ENCODE results near the gene SLC45A3. TPM values are rescaled to one million over a fixed set of nuclear protein-coding genes. Genes with fewer than 3 reads are reported as not detected.

SLC45A3 gene
- total RNA-seq, 1 donor, result 1.1 TPM

DNA sequence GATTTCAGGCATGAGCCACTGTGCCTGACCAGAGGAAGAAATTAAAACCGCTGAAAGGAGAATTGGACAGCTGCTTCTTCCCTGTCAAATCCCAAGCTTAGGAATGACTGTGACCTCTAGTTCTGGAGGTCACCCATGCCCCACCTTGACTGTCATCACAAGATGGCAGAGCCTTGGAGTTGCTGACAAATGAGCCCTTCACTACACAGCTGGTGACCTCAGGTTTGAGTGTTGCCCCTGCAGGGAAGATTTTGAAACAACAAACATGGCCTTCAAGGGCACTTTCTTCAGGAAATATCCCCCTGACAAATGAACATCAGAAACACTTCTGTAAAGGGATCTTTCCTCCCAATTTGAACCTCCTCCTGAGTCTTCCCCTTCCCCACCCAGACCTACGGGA lies 6.9 kb upstream of the SLC45A3 start:
- Histone ChIP-seq H3K27ac (ENCODE audit: low read depth, low read length) (no peak overlapping the region), H3K79me2 (ENCODE audit: insufficient read depth, low read length) (no peaks in the 10 kb centered on the region), H3K4me1 (ENCODE audit: insufficient read depth, low read length) (no peaks in the 10 kb centered on the region), H3K27me3 (ENCODE audit: insufficient read depth, low read length) (peaks cover 10% of the 10 kb centered on the region), H3K36me3 (ENCODE audit: insufficient read depth, low read length) (no peaks in the 10 kb centered on the region), H4K20me1 (ENCODE audit: insufficient read depth, low read length) (no peaks in the 10 kb centered on the region), H3K4me3 (ENCODE audit: insufficient read depth, low read length) (no peak overlapping the region), H3K4me2 (ENCODE audit: insufficient read depth, low read length) (no peak overlapping the region), H3K9me3 (ENCODE audit: low read depth, low read length) (no peaks in the 10 kb centered on the region), H2AFZ (ENCODE audit: low read length) (no peak overlapping the region)
- TF ChIP-seq, protein P1, sequence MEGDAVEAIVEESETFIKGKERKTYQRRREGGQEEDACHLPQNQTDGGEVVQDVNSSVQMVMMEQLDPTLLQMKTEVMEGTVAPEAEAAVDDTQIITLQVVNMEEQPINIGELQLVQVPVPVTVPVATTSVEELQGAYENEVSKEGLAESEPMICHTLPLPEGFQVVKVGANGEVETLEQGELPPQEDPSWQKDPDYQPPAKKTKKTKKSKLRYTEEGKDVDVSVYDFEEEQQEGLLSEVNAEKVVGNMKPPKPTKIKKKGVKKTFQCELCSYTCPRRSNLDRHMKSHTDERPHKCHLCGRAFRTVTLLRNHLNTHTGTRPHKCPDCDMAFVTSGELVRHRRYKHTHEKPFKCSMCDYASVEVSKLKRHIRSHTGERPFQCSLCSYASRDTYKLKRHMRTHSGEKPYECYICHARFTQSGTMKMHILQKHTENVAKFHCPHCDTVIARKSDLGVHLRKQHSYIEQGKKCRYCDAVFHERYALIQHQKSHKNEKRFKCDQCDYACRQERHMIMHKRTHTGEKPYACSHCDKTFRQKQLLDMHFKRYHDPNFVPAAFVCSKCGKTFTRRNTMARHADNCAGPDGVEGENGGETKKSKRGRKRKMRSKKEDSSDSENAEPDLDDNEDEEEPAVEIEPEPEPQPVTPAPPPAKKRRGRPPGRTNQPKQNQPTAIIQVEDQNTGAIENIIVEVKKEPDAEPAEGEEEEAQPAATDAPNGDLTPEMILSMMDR (IDR thresholded peaks at IDR 0.05; ENCODE audit: extremely low read depth, low read depth, low read length), result no peak
- DNase-seq (ENCODE audit: insufficient read length, low spot score, missing footprints), result no peak

DNA sequence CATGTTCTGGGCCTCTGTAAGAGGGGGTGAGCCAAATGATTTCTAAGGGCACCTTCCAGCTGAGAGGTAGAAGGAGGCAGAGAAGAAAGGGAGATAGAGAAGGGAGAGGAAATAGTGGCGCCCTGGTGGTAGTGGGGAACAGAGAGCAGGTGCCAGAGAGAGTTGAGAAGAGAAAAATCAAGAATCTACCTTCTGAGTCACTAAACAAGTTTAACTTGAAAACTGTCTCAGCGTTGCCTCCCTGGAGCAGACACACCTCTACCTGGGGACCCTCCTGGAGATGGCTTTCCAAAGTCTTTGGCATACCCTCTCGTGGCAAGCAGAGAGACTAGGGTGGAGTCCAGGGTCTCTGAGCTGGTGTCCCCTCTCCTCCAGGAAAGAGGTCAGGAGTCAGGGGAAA lies 1.1 kb upstream of the SLC45A3 start:
- TF ChIP-seq, protein P1 (IDR thresholded peaks at IDR 0.05; ENCODE audit: extremely low read depth, low read depth, low read length), result no peak
- no peak for DNase-seq (ENCODE audit: insufficient read length, low spot score, missing footprints)

DNA sequence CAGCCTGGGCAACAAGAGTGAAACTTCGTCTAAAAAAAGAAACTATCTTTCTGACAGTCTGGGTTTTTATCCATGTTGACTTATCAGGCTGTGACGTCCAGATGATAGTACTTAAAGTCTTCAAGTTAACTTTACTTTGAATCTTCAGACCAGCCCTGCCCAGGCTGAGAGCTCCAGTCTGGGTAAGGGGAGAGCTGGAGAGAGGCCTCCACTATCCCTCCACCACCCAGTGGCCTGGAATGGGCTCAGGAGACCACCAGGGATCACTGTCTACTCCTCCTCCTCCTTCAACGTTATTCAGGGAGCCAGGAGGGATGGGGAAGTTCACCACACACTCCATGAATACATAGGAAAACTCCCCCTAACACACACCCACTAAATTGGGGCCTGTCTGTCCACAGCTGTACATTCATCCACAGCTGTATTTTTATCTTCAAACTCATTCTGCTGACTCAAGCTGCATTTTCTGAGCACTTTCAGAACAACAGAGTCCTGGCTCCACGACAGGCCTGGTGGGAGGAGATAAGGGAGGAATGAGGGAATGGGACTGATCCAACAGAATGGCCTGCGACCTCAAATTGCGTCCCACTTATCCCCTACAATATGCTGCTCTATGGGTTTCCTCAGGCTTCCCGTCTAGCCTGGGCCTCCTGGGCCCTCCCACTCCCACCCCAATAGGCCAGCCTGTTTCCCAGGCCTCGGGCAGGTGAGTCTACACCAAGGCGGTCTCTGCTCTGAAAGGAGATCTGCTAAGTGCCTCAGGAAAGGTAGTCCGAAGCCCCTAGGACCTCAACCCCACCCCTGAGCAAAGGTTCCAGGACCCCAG lies 1.8 kb downstream of the SLC45A3 start:
- peak; percentile 92 for DNase-seq (ENCODE audit: insufficient read length, low spot score, missing footprints)
- H3K36me3 ChIP-seq (ENCODE audit: insufficient read depth, low read length), result no peaks in the 10 kb centered on the region
- H3K9me3 ChIP-seq (ENCODE audit: low read depth, low read length), result no peaks in the 10 kb centered on the region
- no peak overlapping the region for H2AFZ ChIP-seq (ENCODE audit: low read length)
- peaks cover 11% of the 10 kb centered on the region for H3K4me1 ChIP-seq (ENCODE audit: insufficient read depth, low read length)
- peak overlapping the region; percentile 87 for H3K4me2 ChIP-seq (ENCODE audit: insufficient read depth, low read length)
- H3K4me3 ChIP-seq (ENCODE audit: insufficient read depth, low read length), result no peak overlapping the region
- no peaks in the 10 kb centered on the region for H4K20me1 ChIP-seq (ENCODE audit: insufficient read depth, low read length)
- TF ChIP-seq, protein P1 (IDR thresholded peaks at IDR 0.05; ENCODE audit: extremely low read depth, low read depth, low read length), result no peak
- H3K27me3 ChIP-seq (ENCODE audit: insufficient read depth, low read length), result no peaks in the 10 kb centered on the region
- no peaks in the 10 kb centered on the region for H3K79me2 ChIP-seq (ENCODE audit: insufficient read depth, low read length)
- H3K27ac ChIP-seq (ENCODE audit: low read depth, low read length), result no peak overlapping the region

More for the DNA sequence above, 1.1 kb upstream of the SLC45A3 start:
- Histone ChIP-seq H4K20me1 (ENCODE audit: insufficient read depth, low read length) (no peaks in the 10 kb centered on the region), H3K27ac (ENCODE audit: low read depth, low read length) (no peak overlapping the region), H3K4me3 (ENCODE audit: insufficient read depth, low read length) (no peak overlapping the region), H3K4me2 (ENCODE audit: insufficient read depth, low read length) (no peak overlapping the region), H3K79me2 (ENCODE audit: insufficient read depth, low read length) (no peaks in the 10 kb centered on the region), H3K27me3 (ENCODE audit: insufficient read depth, low read length) (no peaks in the 10 kb centered on the region), H3K36me3 (ENCODE audit: insufficient read depth, low read length) (no peaks in the 10 kb centered on the region), H2AFZ (ENCODE audit: low read length) (no peak overlapping the region), H3K4me1 (ENCODE audit: insufficient read depth, low read length) (peaks cover 11% of the 10 kb centered on the region), H3K9me3 (ENCODE audit: low read depth, low read length) (no peaks in the 10 kb centered on the region)

DNA sequence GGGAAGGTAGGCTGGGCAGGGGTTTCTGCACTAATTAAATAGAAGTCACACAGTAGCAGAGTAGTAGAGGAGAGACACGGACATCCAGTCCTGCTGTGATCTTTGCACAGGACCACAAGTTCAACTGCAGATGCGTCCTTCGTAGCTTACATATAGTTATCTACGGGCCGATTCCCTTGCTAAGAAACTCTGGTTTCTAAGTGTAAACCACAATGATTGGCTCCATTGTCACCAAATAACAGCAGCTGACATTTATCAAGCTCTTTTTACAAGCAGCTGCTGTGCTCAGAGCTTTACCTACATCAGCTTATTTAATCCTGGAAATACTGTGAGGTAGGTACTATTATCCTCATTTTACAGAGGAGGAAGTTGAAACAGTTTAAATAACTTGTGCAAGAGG lies 3.1 kb downstream of the SLC45A3 start:
- H3K4me3 ChIP-seq (ENCODE audit: insufficient read depth, low read length), result no peak overlapping the region
- H3K9me3 ChIP-seq (ENCODE audit: low read depth, low read length), result no peaks in the 10 kb centered on the region
- H3K79me2 ChIP-seq (ENCODE audit: insufficient read depth, low read length), result no peaks in the 10 kb centered on the region
- H3K36me3 ChIP-seq (ENCODE audit: insufficient read depth, low read length), result no peaks in the 10 kb centered on the region
- H3K27ac ChIP-seq (ENCODE audit: low read depth, low read length), result no peak overlapping the region
- H3K4me2 ChIP-seq (ENCODE audit: insufficient read depth, low read length), result no peak overlapping the region
- peaks cover 3% of the 10 kb centered on the region for H3K27me3 ChIP-seq (ENCODE audit: insufficient read depth, low read length)
- no peak overlapping the region for H2AFZ ChIP-seq (ENCODE audit: low read length)
- DNase-seq (ENCODE audit: insufficient read length, low spot score, missing footprints), result no peak
- peaks cover 11% of the 10 kb centered on the region for H3K4me1 ChIP-seq (ENCODE audit: insufficient read depth, low read length)
- H4K20me1 ChIP-seq (ENCODE audit: insufficient read depth, low read length), result no peaks in the 10 kb centered on the region
- TF ChIP-seq, protein P1 (IDR thresholded peaks at IDR 0.05; ENCODE audit: extremely low read depth, low read depth, low read length), result no peak

Data from osteoblast (primary cell).